Gastroesophageal sphincter (tissue), 3 donors: ENCODE data around the gene ACAP1.

ENCODE experiments used
- CTCF ChIP-seq, 4 experiments: fragments of 200-600 bp in 2 of 4; fragments of 450-650 bp in 2 of 4; sonication (generic) in 1 of 4; IDR thresholded peaks; one replicate each; pipeline ENCODE4 v1.5.1; 2017 to 2019; ENCODE audit warnings: antibody characterized with exemption in 4 of 4, mild to moderate bottlenecking in 2 of 4, moderate library complexity in 2 of 4
- EP300 ChIP-seq: sonication (generic); formaldehyde crosslinking; IDR thresholded peaks from one replicate; pipeline ENCODE4 v1.6.1; 2017; ENCODE audit warnings: antibody characterized with exemption, mild to moderate bottlenecking
- POLR2A ChIP-seq, 2 donors: fragments of 450-650 bp; IDR thresholded peaks; one replicate each; pipeline ENCODE4 v1.6.1; 2017; ENCODE audit warnings: antibody characterized with exemption in 2 of 2, mild to moderate bottlenecking in 2 of 2, moderate library complexity in 1 of 2
- POLR2AphosphoS5 ChIP-seq: sonication (generic); formaldehyde crosslinking; IDR thresholded peaks from one replicate; pipeline ENCODE4 v1.6.1; 2017; ENCODE audit warnings: antibody characterized with exemption

DNA sequence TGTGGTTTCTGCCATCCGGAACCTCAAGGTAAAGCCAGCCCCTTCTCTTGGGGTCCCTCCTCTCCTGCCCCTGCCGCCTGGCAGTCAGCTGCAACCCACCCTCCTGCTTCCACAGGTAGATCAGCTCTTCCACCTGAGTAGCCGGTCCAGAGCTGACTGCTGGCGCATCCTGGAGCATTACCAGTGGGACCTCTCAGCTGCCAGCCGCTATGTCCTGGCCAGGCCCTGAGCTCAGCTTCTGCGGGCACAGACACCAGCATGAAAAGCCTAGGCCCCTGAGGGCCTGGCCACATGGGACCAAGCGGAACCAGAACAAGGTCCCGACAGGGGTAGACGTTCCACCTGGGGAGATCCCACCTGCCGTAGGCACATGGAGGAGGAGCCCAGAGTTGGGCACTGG is 52.5 kb downstream of the ACAP1 start:
- TF ChIP-seq POLR2A (IDR thresholded peaks at IDR 0.05): no peak
- TF ChIP-seq EP300: no peak
- TF ChIP-seq CTCF (IDR thresholded peaks at IDR 0.05): no peak
- no peak for TF ChIP-seq POLR2AphosphoS5
